HepG2 (cell line): ENCODE measurements around the gene RYR2. TPM values are rescaled to one million over a fixed set of nuclear protein-coding genes. Genes with fewer than 3 reads are reported as not detected.

Source experiments
- CBX1 ChIP-seq: IDR thresholded peaks from one replicate; pipeline ENCODE4 v1.6.1; 2016; ENCODE audit warnings: antibody characterized with exemption, low read depth
- PHF5A ChIP-seq: IDR thresholded peaks from one replicate; pipeline ENCODE4 v1.6.1; 2018; ENCODE audit warnings: low read depth, missing genetic modification reagents; ENCODE audit not compliant: unreplicated experiment
- ZFP36 ChIP-seq: fragments of 150-350 bp; IDR thresholded peaks from 2 replicates; pipeline ENCODE4 v1.6.1; 2018; ENCODE audit warnings: borderline replicate concordance, low read length, low read depth; ENCODE audit not compliant: partially characterized antibody
- ZNF776 ChIP-seq: sonication (generic); formaldehyde crosslinking; IDR thresholded peaks from 2 replicates; pipeline ENCODE4 v1.4.0; 2020; ENCODE audit warnings: mild to moderate bottlenecking, missing genetic modification reagents
- ZNF841 ChIP-seq: sonication (generic); formaldehyde crosslinking; IDR thresholded peaks from 2 replicates; pipeline ENCODE4 v1.8.1; 2023; ENCODE audit warnings: missing genetic modification reagents, borderline replicate concordance
- polyA plus RNA-seq, 8 experiments: library from polyadenylated mRNA; depleted of rRNA in 3 of 8; stranded (reverse) in 7 of 8; unstranded in 1 of 8; fragments of >200 nt; fragmentation: Illumina TruSeq in 4 of 8; extraction: Trizol in 4 of 8; gene quantifications; 2 replicates each; pipeline versions ENCODE4 v1.2.1 to v1.2.3, GENCODE V29; 2011 to 2016; ENCODE audit warnings: low read depth in 4 of 8, missing spikeins in 1 of 8, mixed read lengths in 1 of 8; ENCODE audit not compliant: insufficient read depth in 1 of 8
- total RNA-seq, 5 experiments: library from RNA; depleted of rRNA; stranded (reverse); fragments of >200 nt; fragmentation: Illumina TruSeq; extraction: Trizol; gene quantifications; 2 replicates each; pipeline ENCODE4 v1.2.3, GENCODE V29; 2016; ENCODE audit warnings: low read depth in 1 of 5
- TF ChIP-seq, protein P1 (sequence below): sonication (generic); formaldehyde crosslinking; IDR thresholded peaks from one replicate; pipeline ENCODE4 v1.5.1; 2020; ENCODE audit warnings: mild to moderate bottlenecking, missing genetic modification reagents; ENCODE audit errors: not compliant biosample characterization
- TF ChIP-seq, protein P2 (sequence below): sonication (generic); IDR thresholded peaks from 2 replicates; pipeline ENCODE4 v1.6.1; 2016; ENCODE audit warnings: low read depth, borderline replicate concordance
- TF ChIP-seq, protein P3 (sequence below): sonication (generic); formaldehyde crosslinking; IDR thresholded peaks from 2 replicates; pipeline ENCODE4 v1.8.0; 2022; ENCODE audit warnings: mild to moderate bottlenecking, missing genetic modification reagents, borderline replicate concordance

RYR2 gene
- total and polyA plus RNA-seq, 2 of the 13 experiments (the other 11 are each of a cell fraction or from before 2014, with no cell fraction given) = not detected

DNA sequence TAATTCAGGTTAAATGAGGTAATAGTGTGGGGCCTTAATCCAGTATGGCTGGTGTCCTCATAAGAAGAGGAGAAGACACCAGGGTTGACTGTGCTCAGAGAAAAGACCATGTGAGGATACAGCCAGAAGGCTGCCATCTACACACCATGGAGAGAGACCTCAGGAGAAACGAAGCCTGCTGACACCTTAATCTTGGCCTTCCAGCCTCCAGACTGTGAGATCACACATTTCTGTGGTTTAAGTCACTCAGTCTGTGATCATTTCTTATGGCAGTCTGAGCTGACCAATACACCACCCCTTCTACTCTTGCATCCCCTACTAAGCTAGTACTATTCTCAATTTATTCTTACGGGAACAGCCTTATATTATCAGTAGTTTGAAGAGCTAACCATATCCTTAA, 538.7 kb downstream of the RYR2 start (continued):
- TF ChIP-seq, protein P1, sequence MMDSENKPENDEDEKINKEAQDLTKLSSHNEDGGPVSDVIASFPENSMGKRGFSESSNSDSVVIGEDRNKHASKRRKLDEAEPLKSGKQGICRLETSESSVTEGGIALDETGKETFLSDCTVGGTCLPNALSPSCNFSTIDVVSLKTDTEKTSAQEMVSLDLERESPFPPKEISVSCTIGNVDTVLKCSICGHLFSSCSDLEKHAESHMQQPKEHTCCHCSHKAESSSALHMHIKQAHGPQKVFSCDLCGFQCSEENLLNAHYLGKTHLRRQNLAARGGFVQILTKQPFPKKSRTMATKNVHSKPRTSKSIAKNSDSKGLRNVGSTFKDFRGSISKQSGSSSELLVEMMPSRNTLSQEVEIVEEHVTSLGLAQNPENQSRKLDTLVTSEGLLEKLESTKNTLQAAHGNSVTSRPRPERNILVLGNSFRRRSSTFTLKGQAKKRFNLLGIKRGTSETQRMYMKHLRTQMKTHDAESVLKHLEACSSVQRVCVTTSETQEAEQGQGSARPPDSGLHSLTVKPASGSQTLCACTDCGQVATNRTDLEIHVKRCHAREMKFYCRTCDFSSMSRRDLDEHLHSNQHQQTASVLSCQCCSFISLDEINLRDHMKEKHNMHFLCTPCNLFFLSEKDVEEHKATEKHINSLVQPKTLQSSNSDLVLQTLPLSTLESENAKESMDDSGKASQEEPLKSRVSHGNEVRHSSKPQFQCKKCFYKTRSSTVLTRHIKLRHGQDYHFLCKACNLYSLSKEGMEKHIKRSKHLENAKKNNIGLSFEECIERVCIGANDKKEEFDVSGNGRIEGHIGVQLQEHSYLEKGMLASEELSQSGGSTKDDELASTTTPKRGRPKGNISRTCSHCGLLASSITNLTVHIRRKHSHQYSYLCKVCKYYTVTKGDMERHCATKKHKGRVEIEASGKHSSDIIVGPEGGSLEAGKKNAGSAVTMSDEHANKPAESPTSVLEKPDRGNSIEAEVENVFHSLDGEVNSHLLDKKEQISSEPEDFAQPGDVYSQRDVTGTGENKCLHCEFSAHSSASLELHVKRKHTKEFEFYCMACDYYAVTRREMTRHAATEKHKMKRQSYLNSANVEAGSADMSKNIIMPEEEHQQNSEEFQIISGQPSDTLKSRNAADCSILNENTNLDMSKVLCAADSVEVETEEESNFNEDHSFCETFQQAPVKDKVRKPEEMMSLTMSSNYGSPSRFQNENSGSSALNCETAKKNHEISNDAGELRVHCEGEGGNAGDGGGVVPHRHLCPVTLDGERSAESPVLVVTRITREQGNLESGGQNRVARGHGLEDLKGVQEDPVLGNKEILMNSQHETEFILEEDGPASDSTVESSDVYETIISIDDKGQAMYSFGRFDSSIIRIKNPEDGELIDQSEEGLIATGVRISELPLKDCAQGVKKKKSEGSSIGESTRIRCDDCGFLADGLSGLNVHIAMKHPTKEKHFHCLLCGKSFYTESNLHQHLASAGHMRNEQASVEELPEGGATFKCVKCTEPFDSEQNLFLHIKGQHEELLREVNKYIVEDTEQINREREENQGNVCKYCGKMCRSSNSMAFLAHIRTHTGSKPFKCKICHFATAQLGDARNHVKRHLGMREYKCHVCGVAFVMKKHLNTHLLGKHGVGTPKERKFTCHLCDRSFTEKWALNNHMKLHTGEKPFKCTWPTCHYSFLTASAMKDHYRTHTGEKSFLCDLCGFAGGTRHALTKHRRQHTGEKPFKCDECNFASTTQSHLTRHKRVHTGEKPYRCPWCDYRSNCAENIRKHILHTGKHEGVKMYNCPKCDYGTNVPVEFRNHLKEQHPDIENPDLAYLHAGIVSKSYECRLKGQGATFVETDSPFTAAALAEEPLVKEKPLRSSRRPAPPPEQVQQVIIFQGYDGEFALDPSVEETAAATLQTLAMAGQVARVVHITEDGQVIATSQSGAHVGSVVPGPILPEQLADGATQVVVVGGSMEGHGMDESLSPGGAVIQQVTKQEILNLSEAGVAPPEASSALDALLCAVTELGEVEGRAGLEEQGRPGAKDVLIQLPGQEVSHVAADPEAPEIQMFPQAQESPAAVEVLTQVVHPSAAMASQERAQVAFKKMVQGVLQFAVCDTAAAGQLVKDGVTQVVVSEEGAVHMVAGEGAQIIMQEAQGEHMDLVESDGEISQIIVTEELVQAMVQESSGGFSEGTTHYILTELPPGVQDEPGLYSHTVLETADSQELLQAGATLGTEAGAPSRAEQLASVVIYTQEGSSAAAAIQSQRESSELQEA (CRISPR knock-in tag) = no peak
- no peak for TF ChIP-seq ZFP36
- TF ChIP-seq CBX1 = no peak
- TF ChIP-seq, protein P2, sequence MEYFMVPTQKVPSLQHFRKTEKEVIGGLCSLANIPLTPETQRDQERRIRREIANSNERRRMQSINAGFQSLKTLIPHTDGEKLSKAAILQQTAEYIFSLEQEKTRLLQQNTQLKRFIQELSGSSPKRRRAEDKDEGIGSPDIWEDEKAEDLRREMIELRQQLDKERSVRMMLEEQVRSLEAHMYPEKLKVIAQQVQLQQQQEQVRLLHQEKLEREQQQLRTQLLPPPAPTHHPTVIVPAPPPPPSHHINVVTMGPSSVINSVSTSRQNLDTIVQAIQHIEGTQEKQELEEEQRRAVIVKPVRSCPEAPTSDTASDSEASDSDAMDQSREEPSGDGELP = no peak
- TF ChIP-seq, protein P3, sequence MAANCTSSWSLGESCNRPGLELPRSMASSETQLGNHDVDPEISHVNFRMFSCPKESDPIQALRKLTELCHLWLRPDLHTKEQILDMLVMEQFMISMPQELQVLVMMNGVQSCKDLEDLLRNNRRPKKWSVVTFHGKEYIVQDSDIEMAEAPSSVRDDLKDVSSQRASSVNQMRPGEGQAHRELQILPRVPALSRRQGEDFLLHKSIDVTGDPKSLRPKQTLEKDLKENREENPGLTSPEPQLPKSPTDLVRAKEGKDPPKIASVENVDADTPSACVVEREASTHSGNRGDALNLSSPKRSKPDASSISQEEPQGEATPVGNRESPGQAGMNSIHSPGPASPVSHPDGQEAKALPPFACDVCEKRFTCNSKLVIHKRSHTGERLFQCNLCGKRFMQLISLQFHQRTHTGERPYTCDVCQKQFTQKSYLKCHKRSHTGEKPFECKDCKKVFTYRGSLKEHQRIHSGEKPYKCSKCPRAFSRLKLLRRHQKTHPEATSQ (CRISPR knock-in tag) = no peak
- no peak for TF ChIP-seq ZNF776
- no peak for TF ChIP-seq ZNF841 (CRISPR knock-in tag)
- no peak for TF ChIP-seq PHF5A (CRISPR knock-in tag)
- TF ChIP-seq, all 625 proteins: peak for 0
